ENCODE results near the gene CNTN6.

DNA sequence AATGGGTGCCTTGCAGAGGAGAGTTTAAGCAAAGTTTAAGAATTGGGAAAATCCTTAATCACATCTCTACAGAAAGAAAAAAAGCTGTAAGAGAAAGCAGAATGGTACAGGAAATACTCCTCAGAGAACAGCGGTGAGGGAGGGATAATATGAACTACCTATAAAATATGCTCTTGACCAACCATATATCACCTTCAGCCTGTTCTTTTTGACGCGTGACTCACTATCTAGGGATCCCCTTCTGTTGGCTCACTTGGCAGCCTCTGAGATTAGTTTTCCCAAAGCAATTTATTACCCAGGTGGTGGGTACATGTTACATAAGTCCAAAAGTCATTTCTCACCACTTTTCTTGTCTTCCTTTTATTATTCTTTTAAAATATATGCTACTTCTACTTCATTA lies 97.7 kb downstream of the CNTN6 start:
- TF ChIP-seq POLR2A (IDR thresholded peaks at IDR 0.05; ENCODE audit: low read length), result no peak
- TF ChIP-seq RCOR1 (IDR thresholded peaks at IDR 0.05; ENCODE audit: low read depth, low read length), result no peak
- TF ChIP-seq CTCF (IDR thresholded peaks at IDR 0.05), result no peak
- TF ChIP-seq HOXA7 (CRISPR knock-in tag; IDR thresholded peaks at IDR 0.05), result no peak
- TF ChIP-seq MYC (IDR thresholded peaks at IDR 0.05; ENCODE audit: borderline replicate concordance, low read length), result no peak
- no peak for TF ChIP-seq SREBF2 (IDR thresholded peaks at IDR 0.05)
- no peak for TF ChIP-seq EP300 (IDR thresholded peaks at IDR 0.05)
- no peak for TF ChIP-seq CEBPB (IDR thresholded peaks at IDR 0.05)
- TF ChIP-seq MAX (IDR thresholded peaks at IDR 0.05), result no peak
